HEK293 (cell line): ENCODE measurements around the gene HJURP.

Experiments used
- CTCF ChIA-PET: fragments of 350-600 bp; formaldehyde crosslinking; extraction: SDS; loops from one replicate; lab custom pipeline; 2021; ENCODE audit warnings: antibody characterized with exemption; lab: Yijun Ruan, JAX
- POLR2A ChIA-PET: fragments of 300-600 bp; formaldehyde crosslinking; extraction: SDS; loops from one replicate; lab custom pipeline; 2020; ENCODE audit warnings: antibody characterized with exemption, inconsistent platforms; lab: Yijun Ruan, JAX
- H3K27ac ChIP-seq: fragments of 200-500 bp; sonication (Bioruptor generic); 2 replicates; pipeline ENCODE4 v1.5.1; 2014; ENCODE audit warnings: low read depth, low read length, control low read depth, inconsistent platforms; ENCODE audit errors: extremely low read depth
- H3K36me3 ChIP-seq, 2 experiments: fragments of 200-500 bp in 1 of 2; sonication (Bioruptor generic) in 1 of 2; 1 replicate in 1 of 2; 2 replicates in 1 of 2; pipeline ENCODE4 v1.5.1; 2014 to 2017; ENCODE audit warnings: inconsistent platforms in 2 of 2, low read length in 2 of 2; ENCODE audit not compliant: control insufficient read depth in 2 of 2, insufficient read depth in 1 of 2
- H3K4me1 ChIP-seq: fragments of 200-500 bp; sonication (Bioruptor generic); 2 replicates; pipeline ENCODE4 v1.5.1; 2014; ENCODE audit warnings: mild to moderate bottlenecking, low read length, inconsistent platforms; ENCODE audit not compliant: control insufficient read depth, insufficient read depth
- H3K4me3 ChIP-seq: 2 replicates; pipeline ENCODE4 v1.5.1; 2011; ENCODE audit warnings: low read depth, mild to moderate bottlenecking, control low read depth, low read length, moderate library complexity
- H3K9me3 ChIP-seq: fragments of 200-500 bp; sonication (Bioruptor generic); 2 replicates; pipeline ENCODE4 v1.5.1; 2014; ENCODE audit warnings: low read depth, low read length, inconsistent platforms; ENCODE audit not compliant: control insufficient read depth, insufficient read depth
- ATF2 ChIP-seq: fragments of 450-650 bp; formaldehyde crosslinking; IDR thresholded peaks from 2 replicates; pipeline ENCODE4 v1.5.1; 2016; ENCODE audit warnings: missing biosample characterization, missing genetic modification characterization, low read depth
- GFI1B ChIP-seq: fragments of 450-650 bp; formaldehyde crosslinking; IDR thresholded peaks from 2 replicates; pipeline ENCODE4 v1.5.1; 2016; ENCODE audit warnings: missing biosample characterization, missing genetic modification characterization
- KLF8 ChIP-seq: fragments of 450-650 bp; formaldehyde crosslinking; IDR thresholded peaks from 2 replicates; pipeline ENCODE4 v1.5.1; 2016; ENCODE audit warnings: missing biosample characterization, missing genetic modification characterization
- ZNF10 ChIP-seq: fragments of 450-650 bp; formaldehyde crosslinking; IDR thresholded peaks from 2 replicates; pipeline ENCODE4 v1.5.1; 2017; ENCODE audit warnings: missing biosample characterization, missing genetic modification characterization
- ZNF155 ChIP-seq: fragments of 450-650 bp; formaldehyde crosslinking; IDR thresholded peaks from 2 replicates; pipeline ENCODE4 v1.5.1; 2016; ENCODE audit warnings: missing biosample characterization, missing genetic modification characterization
- ZNF175 ChIP-seq: fragments of 450-650 bp; formaldehyde crosslinking; IDR thresholded peaks from 2 replicates; pipeline ENCODE4 v1.5.1; 2016; ENCODE audit warnings: missing biosample characterization, missing genetic modification characterization
- ZNF221 ChIP-seq: fragments of 450-650 bp; formaldehyde crosslinking; IDR thresholded peaks from 2 replicates; pipeline ENCODE4 v1.5.1; 2017; ENCODE audit warnings: missing biosample characterization, missing genetic modification characterization, borderline replicate concordance
- ZNF239 ChIP-seq: fragments of 450-650 bp; formaldehyde crosslinking; IDR thresholded peaks from 2 replicates; pipeline ENCODE4 v1.5.1; 2016; ENCODE audit warnings: missing biosample characterization, missing genetic modification characterization
- ZNF280C ChIP-seq: fragments of 450-650 bp; formaldehyde crosslinking; IDR thresholded peaks from 2 replicates; pipeline ENCODE4 v1.5.1; 2016; ENCODE audit warnings: missing biosample characterization, missing genetic modification characterization
- ZNF311 ChIP-seq: fragments of 450-650 bp; formaldehyde crosslinking; IDR thresholded peaks from 2 replicates; pipeline ENCODE4 v1.5.1; 2017; ENCODE audit warnings: missing biosample characterization, missing genetic modification characterization, borderline replicate concordance
- ZNF518A ChIP-seq: fragments of 450-650 bp; formaldehyde crosslinking; conservative IDR thresholded peaks from 2 replicates; pipeline ENCODE4 v1.5.1; 2016; ENCODE audit warnings: low read depth, missing biosample characterization, missing genetic modification characterization
- ZNF530 ChIP-seq: fragments of 450-650 bp; formaldehyde crosslinking; IDR thresholded peaks from 2 replicates; pipeline ENCODE4 v1.5.1; 2016; ENCODE audit warnings: low read depth, missing biosample characterization, missing genetic modification characterization
- ZNF544 ChIP-seq: fragments of 450-650 bp; formaldehyde crosslinking; IDR thresholded peaks from 2 replicates; pipeline ENCODE4 v1.5.0; 2017; ENCODE audit warnings: missing biosample characterization, missing genetic modification characterization
- ZNF548 ChIP-seq: fragments of 450-650 bp; formaldehyde crosslinking; IDR thresholded peaks from 2 replicates; pipeline ENCODE4 v1.5.1; 2016; ENCODE audit warnings: missing biosample characterization, missing genetic modification characterization
- ZNF560 ChIP-seq: fragments of 450-650 bp; formaldehyde crosslinking; IDR thresholded peaks from 2 replicates; pipeline ENCODE4 v1.5.1; 2017; ENCODE audit warnings: missing biosample characterization, missing genetic modification characterization, borderline replicate concordance
- ZNF645 ChIP-seq: fragments of 450-650 bp; formaldehyde crosslinking; IDR thresholded peaks from 2 replicates; pipeline ENCODE4; 2016; ENCODE audit warnings: missing biosample characterization, missing genetic modification characterization
- ZNF692 ChIP-seq: fragments of 450-650 bp; formaldehyde crosslinking; IDR thresholded peaks from 2 replicates; pipeline ENCODE4 v1.5.1; 2016; ENCODE audit warnings: missing biosample characterization, missing genetic modification characterization
- ZNF701 ChIP-seq: fragments of 450-650 bp; formaldehyde crosslinking; IDR thresholded peaks from 2 replicates; pipeline ENCODE4 v1.5.1; 2016; ENCODE audit warnings: missing biosample characterization, missing genetic modification characterization
- ZNF792 ChIP-seq: fragments of 450-650 bp; formaldehyde crosslinking; IDR thresholded peaks from 2 replicates; pipeline ENCODE4 v1.5.1; 2016; ENCODE audit warnings: missing biosample characterization, missing genetic modification characterization
- TF ChIP-seq, protein P1 (sequence below): fragments of 450-650 bp; formaldehyde crosslinking; IDR thresholded peaks from 2 replicates; pipeline ENCODE4 v1.5.1; 2016; ENCODE audit warnings: missing biosample characterization, missing genetic modification characterization, borderline replicate concordance

HJURP gene

DNA sequence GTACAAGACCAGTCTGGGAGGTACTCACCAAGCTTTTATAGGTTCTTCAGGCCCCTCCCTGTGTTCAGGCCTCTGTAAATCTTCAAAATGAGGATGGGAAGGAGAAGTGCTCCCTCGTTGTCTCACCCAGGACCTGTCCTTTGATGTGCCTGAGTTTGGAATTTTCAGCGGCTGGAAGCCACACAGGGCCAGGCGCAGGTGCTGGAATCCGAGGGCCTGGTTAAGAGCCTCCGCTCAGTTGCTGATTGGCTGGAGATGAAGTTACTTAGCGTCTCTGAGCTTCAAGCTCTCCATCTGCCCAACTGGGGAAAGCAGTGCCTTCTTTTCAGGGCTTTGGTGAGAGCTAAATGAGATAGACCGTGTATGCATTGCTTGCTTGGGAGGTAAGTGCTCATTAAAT lies 30.0 kb downstream of the HJURP start:
- POLR2A ChIA-PET = no interaction called here
- Histone ChIP-seq H3K36me3 (no peaks in the 10 kb centered on the region), H3K27ac (no peak overlapping the region), H3K4me1 (no peaks in the 10 kb centered on the region), H3K4me3 (no peak overlapping the region), H3K9me3 (no peaks in the 10 kb centered on the region)
- TF ChIP-seq ZNF155 (tag by site-specific recombination) (no peak), ZNF280C (tag by site-specific recombination) (no peak), ZNF701 (tag by site-specific recombination) (no peak), ATF2 (tag by site-specific recombination) (no peak), ZNF544 (tag by site-specific recombination) (no peak), ZNF239 (no peak), KLF8 (tag by site-specific recombination) (no peak), GFI1B (tag by site-specific recombination) (no peak), ZNF792 (tag by site-specific recombination) (no peak), ZNF645 (tag by site-specific recombination) (no peak), ZNF530 (no peak), ZNF560 (tag by site-specific recombination) (no peak), ZNF311 (tag by site-specific recombination) (no peak), ZNF221 (tag by site-specific recombination) (no peak), ZNF175 (tag by site-specific recombination) (no peak)
- TF ChIP-seq, protein P1, sequence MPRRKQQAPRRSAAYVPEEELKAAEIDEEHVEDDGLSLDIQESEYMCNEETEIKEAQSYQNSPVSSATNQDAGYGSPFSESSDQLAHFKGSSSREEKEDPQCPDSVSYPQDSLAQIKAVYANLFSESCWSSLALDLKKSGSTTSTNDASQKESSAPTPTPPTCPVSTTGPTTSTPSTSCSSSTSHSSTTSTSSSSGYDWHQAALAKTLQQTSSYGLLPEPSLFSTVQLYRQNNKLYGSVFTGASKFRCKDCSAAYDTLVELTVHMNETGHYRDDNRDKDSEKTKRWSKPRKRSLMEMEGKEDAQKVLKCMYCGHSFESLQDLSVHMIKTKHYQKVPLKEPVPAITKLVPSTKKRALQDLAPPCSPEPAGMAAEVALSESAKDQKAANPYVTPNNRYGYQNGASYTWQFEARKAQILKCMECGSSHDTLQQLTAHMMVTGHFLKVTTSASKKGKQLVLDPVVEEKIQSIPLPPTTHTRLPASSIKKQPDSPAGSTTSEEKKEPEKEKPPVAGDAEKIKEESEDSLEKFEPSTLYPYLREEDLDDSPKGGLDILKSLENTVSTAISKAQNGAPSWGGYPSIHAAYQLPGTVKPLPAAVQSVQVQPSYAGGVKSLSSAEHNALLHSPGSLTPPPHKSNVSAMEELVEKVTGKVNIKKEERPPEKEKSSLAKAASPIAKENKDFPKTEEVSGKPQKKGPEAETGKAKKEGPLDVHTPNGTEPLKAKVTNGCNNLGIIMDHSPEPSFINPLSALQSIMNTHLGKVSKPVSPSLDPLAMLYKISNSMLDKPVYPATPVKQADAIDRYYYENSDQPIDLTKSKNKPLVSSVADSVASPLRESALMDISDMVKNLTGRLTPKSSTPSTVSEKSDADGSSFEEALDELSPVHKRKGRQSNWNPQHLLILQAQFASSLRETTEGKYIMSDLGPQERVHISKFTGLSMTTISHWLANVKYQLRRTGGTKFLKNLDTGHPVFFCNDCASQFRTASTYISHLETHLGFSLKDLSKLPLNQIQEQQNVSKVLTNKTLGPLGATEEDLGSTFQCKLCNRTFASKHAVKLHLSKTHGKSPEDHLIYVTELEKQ (tag by site-specific recombination) = no peak
- CTCF ChIA-PET = no interaction called here

- Histone ChIP-seq H3K36me3 (no peaks in the 10 kb centered on the region), H3K9me3 (no peaks in the 10 kb centered on the region), H3K4me1 (no peaks in the 10 kb centered on the region), H3K27ac (no peak overlapping the region), H3K4me3 (no peak overlapping the region)
- TF ChIP-seq ZNF692 (tag by site-specific recombination) = no peak
- TF ChIP-seq ZNF548 = no peak
- no peak for TF ChIP-seq ZNF10 (tag by site-specific recombination)
- TF ChIP-seq ZNF518A (tag by site-specific recombination) = no peak
- ChIA-PET POLR2A (no interaction called here), CTCF (no interaction called here)
Observed at GRCh38 chr2:233823731-233824121, 30.6 kb downstream of the HJURP start.
